Stimulated activated CD8-positive, alpha-beta memory T cell treated with anti-CD3 and anti-CD28 coated beads, Interleukin-4, amount 100 ng/mL, for 4 hours (primary cell): ENCODE data around the gene TRIO.
"Not testable (repeated sequence)": the region's sequence is repeated elsewhere in the genome, so short reads cannot be mapped to it uniquely, and the experiment has no call there.

Experiments
- DNase-seq, 2 donors: peaks; one replicate each; pipeline ENCODE4 v3.0.0-alpha.2; 2020; ENCODE audit warnings: low read depth in 2 of 2, low spot score in 1 of 2

Gene TRIO

DNA sequence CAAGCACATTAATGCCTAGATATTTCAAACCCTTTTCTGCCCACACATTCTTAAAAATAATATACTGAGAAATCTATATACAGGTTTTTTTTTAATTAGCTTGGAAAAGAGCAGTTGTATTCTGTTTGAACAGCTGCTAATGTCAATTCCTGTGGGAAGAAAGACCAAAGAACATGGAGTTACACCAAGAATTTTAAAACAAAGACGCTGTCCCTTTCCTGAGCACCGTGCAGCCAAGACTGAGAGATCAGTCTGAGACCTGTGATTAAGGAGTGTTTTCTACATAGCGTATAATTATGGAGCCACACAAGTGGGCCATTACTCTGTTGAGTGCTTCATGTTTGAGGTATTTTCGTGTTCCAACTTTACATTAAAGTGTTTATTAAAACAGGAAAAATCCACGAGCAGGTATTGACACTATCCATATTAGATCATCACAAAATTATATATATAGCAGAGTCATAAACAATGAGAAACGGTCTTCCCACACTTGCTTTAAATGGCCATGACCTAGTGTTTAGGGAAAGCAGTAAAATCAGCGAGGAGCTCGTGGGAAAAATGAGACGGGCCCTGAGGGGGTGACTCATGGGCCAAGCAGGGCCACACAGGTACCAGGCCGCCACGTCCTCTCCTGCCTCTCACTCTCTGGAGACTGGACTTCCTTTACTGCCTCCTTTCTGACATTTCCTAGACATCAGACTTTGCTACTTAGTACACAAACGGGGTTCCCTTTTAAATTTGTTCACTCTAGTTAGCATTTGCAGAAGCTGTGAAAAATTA, 285.4 kb downstream of the TRIO start:
- no peak for DNase-seq

DNA sequence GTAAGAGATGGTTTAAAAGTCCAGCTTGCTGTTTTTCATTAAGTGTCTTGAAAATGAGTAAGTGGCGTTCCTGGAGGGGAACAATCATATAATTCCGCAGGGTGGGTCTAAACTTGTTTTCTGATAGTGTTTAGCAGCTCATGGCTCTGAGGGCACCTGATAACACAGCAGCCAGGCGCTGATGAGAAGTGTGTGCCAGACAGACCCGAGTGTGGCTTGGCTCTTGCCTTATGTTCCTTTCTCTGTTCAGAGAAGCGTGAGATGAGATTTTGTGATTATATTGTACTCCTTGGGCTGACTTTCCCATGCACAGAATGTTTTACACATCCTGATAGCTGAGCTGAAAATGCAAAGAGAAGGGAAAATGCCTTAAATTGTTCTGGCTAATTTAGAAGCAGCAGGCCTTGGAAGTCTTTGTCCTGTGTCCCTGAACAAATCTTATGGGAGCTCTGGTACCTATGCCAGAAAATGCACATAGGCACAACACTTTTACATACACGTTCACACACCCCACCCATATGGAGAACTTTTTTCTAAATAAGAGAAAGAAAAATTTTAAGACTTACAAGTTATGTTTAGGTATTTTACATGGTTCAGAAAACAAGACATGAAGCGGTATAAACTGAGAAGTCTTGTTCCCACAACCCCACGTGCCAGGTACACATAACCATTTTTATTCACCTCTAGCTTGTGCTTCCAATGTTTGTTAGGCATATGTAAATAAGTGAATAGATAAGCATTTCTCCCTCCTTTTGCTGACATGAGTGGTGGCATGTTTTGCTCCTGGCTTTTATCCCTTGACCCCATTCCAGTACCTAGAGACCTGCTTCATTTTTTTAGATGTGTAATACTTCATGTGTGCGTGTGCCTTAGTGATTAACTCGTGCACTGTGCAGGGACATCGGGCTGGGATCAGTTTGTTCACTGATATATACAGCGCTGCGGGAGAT, 286.2 kb downstream of the TRIO start:
- DNase-seq, result no peak

DNA sequence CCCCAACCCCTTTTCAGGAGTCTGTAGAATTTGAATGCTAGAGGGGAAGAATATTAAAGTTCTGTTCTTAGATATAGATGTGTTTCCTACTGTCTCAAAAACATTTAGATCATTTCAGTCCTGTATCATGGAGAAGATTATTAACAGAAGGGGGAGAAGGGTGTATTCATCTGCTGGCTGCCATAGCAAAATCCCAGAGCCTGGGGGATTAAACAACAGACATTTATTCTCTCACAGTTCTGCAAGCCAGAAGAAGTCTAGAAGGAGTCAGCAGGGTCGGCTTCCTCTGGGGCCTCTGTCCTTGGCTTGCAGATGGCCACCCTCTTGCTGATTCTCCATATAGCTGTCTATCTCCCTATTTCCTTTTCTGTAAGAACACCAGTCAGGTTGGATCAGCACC, 288.4 kb downstream of the TRIO start:
- no peak for DNase-seq

DNA sequence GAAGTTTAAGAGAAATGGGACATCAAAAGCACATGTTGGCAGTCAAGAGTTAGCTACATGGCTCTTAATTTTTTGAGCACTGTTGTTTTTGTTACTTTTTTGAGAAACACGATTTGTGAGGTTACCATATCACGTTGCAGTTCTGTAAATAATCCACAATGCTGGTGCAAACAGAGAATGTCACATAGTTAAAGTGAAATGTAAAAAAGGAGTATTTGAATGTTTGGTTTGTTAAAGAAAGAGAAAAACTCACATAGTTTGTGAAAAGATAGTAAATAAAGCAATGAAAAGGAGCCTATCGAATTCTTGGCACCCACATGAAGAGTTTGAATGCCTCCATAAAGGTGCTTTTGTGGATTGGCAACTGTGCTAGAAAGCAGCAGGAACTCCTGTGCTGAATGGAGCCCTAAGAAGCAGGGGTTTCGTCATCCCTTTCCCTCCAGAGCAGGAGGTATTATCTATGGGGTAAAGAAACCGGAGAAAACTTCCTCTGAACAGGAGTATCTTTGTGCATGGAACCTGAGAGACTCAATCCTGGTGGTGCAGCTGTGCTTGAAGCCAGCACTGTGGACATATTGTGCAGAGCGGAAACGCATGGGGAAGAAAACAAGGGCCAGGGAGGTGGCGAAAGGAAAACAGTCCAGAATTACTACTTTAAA, 289.9 kb downstream of the TRIO start:
- DNase-seq, result no peak

DNA sequence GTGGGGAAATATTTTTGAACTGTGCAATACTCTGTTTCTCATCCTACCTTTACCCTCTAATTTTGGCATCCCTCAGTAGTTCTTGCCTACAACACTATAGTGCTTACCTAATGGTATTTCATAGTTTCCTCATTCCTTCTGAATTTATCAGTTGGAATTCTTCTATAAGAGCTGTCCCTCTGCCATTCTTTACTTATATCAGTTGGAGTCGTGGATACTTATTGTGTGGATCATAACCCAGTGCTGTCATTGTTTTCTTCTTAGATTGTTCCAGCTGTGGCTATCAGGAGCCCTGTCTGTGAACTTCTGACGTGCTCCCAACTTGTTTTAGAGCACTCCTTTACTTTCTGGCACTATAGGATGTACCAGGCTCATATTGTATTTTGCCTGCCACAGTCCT, 292.3 kb downstream of the TRIO start:
- DNase-seq, result no peak

DNA sequence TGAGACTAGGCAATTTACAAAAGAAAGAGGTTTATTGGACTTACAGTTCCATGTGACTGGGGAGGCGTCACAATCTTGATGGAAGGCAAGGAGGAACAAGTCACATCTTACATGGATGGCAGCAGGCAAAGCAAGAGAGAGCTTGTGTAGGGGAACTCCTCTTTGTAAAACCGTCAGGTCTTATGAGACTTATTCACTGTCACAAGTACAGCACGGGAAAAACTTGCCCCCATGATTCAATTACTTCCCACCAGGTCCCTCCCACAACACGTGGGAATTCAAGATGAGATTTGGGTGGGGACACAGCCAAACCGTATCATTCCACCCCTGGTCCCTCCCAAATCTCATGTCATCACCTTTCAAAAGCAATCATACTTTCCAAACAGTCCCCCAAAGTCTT, 293.0 kb downstream of the TRIO start:
- DNase-seq, result not testable (repeated sequence)

DNA sequence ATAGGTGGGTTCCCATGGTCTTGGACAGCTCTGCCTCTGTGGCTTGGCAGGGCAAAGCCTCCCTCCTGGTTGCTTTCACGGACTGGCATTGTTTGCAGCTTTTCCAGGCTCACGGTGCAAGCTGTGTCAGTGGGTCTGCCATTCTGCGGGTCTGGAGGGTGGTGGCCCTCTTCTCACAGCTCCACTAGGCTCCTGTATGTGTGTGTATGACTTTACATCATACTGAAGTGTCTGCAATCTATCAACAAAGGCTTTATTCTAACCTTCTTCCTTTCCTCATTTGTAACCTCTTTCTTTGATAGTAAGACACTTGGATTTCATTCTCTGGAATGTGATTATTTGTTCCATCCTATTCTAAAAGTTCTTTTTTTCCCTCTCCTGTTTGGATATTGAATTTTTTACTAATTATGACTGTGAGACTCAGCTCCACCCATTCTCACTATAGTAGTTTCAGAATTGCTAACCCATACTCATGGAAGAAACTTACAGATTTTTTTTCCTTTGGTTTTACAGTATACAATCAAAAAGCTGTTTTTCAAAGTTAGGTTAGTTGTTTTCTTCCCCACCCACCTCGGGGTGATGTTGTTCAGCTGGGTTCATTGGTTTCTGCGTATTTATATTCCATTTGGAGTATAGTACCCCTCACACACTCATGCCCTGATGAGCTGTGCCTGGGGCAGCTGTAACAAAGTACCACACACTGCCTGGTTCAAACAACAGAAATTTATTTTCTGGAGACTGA, 293.8 kb downstream of the TRIO start:
- DNase-seq, result no peak

DNA sequence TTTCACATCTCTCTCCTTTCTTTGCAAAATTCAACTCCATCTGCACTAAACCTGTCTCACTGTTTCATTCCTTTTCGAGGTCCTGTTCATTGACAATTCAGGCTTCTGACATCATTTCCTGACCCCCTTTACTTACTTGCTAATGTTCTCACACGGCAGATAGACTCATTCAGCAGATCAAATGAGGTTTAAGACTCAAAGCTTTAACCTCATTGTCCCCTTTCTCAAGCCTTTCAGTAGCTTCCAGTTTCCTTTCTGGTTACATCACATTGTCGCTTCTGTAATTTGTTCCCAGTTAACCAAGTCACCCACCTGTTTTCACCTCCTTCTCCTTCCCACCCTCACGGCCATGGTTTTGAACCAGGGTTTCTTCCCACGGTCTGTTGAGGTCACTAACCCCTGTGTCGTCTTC, 295.1 kb downstream of the TRIO start:
- no peak for DNase-seq

DNA sequence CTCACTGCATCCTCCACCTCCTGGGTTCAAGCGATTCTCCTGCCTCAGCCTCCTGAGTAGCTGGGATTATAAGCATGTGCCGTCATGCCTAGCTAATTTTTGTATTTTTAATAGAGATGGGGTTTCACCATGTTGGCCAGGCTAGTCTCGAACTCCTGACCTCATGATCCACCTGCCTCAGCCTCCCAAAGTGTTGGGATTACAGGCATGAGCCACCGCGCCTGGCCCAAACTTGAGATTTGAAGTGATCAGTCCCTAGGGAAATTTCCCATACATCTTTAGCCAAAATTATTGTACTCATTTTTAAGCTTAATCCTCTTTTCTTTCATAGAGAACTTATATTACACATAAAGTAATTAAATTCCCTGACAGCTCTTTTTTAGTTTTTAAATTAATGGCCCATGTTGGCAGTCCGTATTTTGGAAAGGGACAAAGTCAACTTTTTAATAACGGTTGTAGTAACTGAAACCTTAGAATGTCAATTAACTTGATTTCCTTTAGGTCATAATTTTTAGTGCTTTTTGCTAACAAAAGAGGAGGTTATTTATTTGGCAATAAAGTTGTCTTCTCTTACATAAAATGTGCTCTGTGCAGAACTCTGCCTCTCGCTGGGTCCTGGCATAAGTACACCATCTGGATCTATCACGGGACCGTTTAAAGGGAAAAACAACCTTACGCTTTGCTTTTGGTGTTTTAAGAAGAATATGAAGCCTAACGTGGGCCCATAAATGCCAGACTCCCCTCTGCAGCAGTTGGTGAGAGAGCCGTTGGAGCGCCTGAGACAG, 296.1 kb downstream of the TRIO start:
- DNase-seq, result no peak

DNA sequence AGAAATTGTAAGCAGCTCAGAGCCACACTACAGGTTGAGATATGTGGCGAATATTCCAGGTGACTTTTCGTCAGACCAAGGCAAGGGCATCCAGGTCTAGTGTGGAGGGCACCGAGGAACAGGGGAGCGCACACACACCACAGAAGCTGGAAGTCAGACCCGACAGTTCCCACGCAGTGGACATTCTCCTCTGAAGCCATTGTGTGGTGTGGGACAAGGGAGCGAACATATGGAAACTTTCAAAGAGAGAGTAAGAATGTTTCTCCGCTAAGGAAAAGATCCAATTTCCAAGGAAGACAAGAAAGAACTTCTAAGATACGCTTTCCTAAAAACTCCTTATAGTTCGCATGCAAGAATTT, 297.1 kb downstream of the TRIO start:
- DNase-seq, result no peak

DNA sequence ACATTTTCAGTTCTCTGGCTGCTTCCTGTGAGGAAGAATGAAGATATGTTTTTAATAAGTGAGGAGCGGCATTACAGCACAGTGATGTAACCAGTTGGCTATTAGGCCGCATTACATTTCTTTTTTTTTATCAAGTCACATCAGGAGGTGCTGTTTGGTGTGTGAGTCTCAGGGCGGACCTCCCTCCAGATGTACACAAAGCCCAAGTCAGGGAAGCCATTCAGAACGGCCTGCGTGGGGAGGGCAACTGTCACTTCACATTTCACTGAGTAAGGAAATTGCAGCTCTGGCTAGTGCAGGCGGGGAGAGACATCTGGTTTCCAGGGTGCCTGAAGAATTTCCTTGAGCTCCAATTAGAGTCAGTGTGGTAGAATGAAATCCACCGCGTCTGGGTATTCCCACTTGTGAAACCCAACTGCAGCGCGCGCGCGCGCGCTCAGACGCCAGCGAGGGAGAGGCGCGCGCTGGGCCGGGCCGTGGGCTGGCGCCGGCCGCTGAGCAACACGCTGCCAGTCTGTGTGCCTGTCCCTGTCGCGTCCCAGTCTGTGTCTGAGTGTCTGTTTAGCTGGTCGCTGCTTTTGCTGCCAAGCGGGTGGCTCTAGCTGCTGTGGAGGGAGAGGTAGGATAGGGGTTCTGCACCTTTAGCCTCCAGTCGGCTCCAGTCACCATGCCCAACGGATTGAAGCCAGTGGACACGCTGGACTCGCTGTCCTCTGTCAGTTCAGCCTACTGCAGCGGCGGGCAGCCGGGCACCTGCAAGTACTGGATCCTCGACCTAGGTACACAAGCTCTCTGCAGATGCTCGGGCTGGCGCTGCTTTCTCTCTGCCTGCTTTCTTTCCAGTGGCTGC, 297.7 kb downstream of the TRIO start:
- DNase-seq, result no peak

DNA sequence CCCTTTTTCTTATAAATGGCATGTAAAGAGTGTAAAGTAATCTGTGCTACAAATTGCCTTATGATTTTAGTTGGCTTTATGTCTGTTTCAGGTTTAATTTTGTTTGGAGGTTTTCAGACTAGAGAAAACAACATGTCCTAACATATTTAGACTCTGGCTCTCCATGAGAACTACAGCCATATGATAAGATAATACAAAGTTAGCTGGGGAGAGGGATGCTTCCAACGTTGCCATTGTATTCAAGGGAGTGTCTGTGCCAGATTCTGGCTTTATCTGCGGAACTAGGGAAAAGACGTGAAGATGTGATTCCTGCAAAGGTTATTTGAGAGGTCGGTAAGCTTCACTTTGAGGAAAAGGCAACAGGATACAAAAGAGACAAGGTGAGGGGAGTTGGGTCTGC, 298.5 kb downstream of the TRIO start:
- DNase-seq, result no peak

DNA sequence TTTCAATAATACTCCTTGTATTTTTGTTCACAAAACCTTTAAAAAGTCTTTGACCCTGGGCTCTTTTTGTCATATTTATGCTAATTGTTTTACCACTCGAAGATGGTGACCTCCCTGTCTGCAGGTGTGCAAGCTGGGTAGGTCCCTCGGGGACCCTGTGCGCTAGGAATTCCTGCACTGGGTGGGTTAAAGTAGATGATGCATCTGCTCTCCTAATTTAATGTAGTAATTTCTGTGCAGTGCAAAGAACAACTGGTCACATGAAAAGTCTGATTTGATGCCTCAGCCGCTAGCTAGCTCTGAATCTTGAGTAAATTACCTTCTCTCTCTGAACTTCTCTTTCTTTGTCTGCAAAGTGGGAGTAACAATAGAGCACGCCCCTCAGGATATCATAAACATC, 299.4 kb downstream of the TRIO start:
- no peak for DNase-seq

DNA sequence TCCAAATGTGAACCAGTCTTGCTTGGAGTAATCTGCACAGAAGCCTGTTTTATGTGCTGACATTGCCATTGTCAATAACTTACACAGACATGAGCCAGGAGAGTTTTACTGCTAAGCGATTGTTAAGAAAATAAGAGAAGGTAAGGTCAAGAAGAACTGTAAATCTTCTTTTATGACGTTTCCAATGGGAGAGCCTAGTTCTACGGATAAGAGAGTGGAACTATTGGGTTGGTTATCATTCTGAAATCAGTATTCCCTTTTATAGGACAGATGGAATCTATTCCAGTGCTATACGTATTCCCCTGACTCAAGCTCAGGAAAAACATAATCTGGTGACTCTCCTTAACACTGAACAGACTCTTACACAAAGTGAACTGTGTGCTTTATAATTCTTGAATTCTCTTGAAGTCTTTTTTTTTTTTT, 300.5 kb downstream of the TRIO start:
- no peak for DNase-seq

DNA sequence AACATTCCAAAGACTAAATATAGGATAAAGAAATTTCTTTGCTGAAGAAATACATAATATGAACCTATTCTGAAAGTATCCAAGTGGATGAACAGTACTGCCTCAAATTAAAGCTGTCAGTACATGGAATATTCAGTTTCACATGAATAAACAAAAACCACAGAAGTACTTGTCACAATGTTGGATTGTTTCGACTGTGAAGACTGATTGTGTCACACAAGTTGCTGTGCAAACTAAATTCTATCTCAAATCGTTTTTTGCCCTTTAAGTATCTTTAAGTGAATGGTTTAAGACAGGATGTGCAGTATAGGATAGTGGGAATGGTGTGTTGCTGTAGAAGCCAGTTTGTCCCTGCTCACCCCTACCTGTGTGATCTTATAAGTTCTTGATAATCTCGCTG, 301.0 kb downstream of the TRIO start:
- DNase-seq, result no peak

DNA sequence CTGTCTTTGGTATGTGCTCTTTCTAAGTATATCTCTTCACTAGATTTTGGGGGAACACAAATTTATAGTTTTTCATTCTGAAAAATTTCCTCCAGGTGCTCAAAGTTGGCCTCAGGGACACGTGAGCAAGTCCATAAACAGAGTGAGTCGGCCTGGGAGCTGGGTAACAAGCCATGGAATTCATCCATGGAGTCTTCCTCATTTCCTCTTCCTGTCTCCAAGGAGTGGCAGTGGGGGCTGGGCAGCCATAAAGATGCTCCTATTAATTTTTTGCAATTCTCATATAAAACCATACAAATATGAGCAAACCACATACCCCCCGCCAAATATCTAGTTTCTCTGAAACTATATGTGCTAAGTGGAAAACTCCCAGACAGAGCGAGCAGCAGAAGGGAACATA, 301.9 kb downstream of the TRIO start:
- no peak for DNase-seq

DNA sequence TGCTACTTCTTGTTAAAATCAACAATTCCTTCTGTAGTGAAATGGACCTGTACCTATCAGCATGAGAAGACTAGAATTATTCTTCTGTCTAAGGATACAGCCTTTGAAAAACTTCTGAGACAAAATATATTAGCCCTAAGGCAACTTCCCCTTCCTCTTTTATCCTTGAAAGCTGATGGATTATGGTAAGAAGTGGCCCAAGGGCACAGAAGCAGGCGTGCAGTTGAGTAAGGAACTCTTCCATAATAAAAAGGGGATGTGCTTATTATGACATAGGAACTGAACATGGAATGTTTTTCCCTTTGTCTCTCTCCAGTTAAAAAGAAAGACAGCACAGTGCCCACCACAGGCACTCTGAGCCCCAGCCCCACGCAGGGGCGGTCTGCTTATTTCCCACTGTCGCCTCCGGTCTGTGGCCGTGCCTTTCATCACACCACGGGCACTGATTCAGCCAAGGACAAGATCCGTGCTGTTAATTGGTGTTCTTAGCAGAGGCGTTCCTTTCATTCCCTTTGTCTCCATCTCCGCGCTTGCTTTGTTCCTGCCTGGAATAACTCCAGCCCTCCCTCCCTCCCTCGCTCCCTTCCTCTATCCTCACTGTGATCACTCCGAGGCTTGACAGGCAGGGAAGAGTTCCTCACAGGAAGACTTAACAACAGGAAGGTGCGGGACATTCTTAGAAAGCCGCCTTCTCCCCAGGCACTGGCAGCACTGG, 302.6 kb downstream of the TRIO start:
- DNase-seq, result no peak

DNA sequence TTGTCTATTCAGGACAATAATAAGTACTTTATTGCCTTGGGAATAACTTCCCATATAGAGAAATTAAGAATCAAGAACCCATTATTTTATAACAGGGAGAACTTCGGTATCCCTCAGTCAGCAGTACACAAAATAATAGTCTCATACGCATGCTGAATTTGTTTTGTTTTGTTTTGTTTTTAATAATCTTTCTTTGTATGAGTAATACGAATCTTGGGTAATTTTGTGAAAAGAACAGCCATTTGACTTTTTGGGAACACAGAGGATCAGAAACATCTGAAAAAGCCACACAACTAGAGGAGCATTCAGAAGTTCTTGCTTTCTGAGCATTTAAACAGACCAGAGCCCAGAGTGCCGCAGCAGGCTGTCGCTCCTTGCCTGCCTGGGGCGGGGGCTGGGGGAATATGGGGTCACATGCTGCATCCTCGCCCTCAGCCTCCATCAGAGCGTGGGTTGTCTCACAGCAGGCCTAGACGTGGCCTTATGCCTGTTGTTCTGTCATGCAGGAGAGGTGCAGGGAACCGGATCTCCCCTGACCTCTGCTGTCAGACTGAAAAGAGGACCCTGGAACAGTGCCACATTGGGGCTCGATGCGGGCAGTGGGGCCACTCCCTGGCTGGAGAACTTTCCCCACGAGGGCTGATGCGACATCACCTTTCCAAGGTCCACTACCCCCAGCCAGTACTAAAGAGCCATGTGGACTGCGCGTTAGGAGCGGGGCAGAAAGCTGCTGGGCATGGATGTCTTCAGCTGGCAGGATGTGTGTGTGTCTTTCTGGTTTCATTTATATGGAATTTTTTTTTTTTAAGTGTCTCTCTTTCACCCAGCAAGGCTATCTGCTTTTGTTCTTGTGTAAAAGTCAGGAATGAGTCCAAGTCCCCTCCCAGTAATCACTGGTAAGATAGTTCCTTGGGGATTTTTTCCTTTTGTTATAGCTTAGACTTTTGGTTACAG, 305.1 kb downstream of the TRIO start:
- no peak for DNase-seq
